Measurements from ENCODE around the gene SENP2. TPM values are rescaled to one million over a fixed set of nuclear protein-coding genes. Genes with fewer than 3 reads are reported as not detected.
"Not testable (repeated sequence)": the region's sequence is repeated elsewhere in the genome, so short reads cannot be mapped to it uniquely, and the experiment has no call there.

The SENP2 gene
- 33.9 TPM for polyA plus RNA-seq (2013, experiment 1 of 2)
- polyA plus RNA-seq (2013, experiment 2 of 2): 43.3 TPM

DNA sequence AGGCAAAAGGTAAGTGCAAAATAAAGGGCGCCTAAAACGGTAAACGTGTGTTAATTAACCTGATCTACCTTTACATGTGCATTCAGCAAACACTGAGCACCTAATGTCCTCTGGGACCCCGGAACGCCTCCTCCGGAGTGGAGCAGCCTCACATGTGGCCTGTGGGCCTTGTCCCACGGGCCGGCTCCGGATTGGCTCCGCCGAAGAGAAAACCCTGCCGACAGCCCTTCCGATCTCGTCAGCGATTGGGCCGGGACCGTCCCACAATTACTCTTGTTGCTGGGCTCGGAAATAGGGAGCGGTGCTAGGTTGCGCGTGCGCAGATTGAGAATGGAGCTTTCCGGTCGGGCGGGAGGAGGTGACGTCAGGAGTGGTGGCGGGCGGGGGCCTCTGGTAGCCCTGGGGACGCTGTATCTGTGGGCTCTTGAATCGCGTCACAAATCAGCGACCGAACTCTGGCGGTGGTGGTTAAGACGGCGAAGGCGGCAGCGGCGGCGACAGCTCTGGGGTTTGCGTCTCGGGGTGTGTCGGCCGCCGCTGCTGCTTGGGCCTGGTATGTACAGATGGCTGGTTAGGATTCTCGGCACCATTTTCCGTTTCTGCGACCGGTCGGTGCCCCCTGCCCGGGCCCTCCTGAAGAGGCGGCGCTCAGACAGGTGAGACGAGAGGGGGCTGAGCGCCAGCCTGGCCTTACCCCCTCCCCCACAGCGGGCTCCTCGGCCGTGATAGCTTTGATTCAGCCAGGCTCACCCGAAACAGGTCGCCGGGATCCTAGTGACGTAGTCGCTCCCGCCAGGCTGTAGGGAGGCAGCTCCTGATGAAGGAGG lies at the start of gene SENP2:
Gene SENP2 (plus strand): TSS at position 437 of the 827 bp plus-strand sequence. CDS start 119 bp downstream, at position 556.
- Histone ChIP-seq H3K36me3 (ENCODE audit: control insufficient read depth, insufficient read depth, low read length) (no peaks in the 10 kb centered on the region), H3K4me1 (ENCODE audit: control insufficient read depth, insufficient read depth, low read length, poor library complexity, severe bottlenecking) (no peaks in the 10 kb centered on the region), H3K9me3 (ENCODE audit: control insufficient read depth, low read length) (no peaks in the 10 kb centered on the region), H3K4me3 (ENCODE audit: extremely low read depth, insufficient read depth, low read length, poor library complexity, severe bottlenecking) (peak within 1 kb of the TSS; percentile 87), H3K27ac (ENCODE audit: low read depth, low read length, severe bottlenecking) (peak within 1 kb of the TSS; percentile 97)
- WGBS, 2 experiments (ENCODE audit: insufficient coverage in 2 of 2): 1% methylated on average over 45 to 60 of the region's 64 CpGs

DNA sequence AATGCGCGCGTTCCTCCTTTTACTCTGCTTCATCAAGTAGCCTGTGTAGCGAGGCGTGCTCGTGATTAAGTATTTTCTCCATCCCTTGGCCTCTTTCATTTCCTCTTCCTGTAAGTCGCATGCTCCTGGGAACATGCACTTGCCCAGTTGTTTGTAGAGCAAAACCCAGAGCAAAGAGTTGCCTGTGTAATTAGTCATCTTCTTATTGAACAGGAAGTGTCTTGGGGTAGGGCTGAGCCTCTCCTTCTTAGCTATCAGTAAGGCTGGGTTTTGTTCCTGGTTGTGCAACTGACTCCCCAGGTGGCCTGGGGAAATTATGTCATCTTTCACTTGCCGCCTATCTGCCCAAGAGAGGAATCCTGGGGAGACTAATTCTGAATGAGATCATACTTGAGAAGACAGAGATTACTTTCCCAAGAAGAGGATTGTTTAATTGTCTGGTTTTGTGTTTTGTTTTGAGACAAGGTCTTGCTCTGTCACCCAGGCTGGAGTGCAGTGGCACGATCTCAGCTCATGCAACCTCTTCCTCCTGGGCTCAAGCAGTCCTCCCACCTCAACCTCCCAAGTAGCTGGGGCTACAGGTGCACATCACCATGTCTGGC lies 48.6 kb upstream of the SENP2 start:
- Histone ChIP-seq H3K36me3 (ENCODE audit: control insufficient read depth, insufficient read depth, low read length) (no peaks in the 10 kb centered on the region), H3K27ac (ENCODE audit: low read depth, low read length, severe bottlenecking) (no peak overlapping the region), H3K9me3 (ENCODE audit: control insufficient read depth, low read length) (no peaks in the 10 kb centered on the region), H3K4me1 (ENCODE audit: control insufficient read depth, insufficient read depth, low read length, poor library complexity, severe bottlenecking) (no peaks in the 10 kb centered on the region), H3K4me3 (ENCODE audit: extremely low read depth, insufficient read depth, low read length, poor library complexity, severe bottlenecking) (no peak overlapping the region)
- 83 to 95% methylated on average over 7 to 9 of the region's 9 CpGs for WGBS, 2 experiments (ENCODE audit: insufficient coverage in 2 of 2)

DNA sequence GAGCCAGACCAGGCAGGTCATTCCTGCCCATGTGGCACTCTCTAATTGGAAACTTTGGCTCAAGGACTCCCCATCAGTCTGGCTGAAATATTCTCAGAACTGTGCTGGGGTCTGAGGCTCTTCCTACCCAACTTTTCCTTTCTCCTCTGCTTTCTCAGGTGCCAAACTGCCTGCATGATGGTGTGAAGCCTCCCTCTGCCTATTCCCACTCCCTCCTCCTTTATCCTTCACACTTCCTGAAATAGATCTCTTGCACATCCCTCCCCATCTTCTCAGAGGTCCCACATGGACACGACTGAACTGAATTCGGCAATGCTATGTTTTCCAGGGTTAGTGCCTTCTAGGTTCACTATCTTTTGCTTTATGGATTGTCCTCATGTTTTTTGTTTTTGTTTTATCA lies 46.2 kb upstream of the SENP2 start:
- Histone ChIP-seq H3K36me3 (ENCODE audit: control insufficient read depth, insufficient read depth, low read length) (no peaks in the 10 kb centered on the region), H3K27ac (ENCODE audit: low read depth, low read length, severe bottlenecking) (no peak overlapping the region), H3K4me1 (ENCODE audit: control insufficient read depth, insufficient read depth, low read length, poor library complexity, severe bottlenecking) (no peaks in the 10 kb centered on the region), H3K9me3 (ENCODE audit: control insufficient read depth, low read length) (no peaks in the 10 kb centered on the region), H3K4me3 (ENCODE audit: extremely low read depth, insufficient read depth, low read length, poor library complexity, severe bottlenecking) (no peak overlapping the region)
- WGBS, 2 experiments (ENCODE audit: insufficient coverage in 2 of 2): 88% methylated on average over 2 of the region's 2 CpGs; no CpG with 5 or more reads in 1 of the 2 experiments

DNA sequence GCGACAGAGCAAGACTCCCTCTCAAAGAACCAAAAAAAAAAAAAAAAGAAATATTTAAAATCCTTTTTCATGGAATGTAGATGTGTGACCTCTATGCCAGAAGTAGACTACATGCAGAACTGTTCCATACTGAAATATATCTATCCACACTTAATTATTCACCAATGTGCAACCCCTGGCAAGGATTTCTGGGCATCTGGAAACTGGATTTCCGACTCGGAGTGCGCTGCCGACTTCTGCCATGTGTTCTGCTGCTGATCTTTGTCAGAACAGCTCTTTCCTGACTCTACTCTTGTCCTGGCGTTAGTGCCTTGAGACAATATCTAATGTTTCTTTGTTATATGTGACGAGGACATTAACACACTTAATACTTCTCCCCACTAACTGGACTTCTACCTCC lies 45.4 kb upstream of the SENP2 start:
- WGBS, 2 experiments (ENCODE audit: insufficient coverage in 2 of 2): 93 to 94% methylated on average over 3 of the region's 7 CpGs
- H3K4me3 ChIP-seq (ENCODE audit: extremely low read depth, insufficient read depth, low read length, poor library complexity, severe bottlenecking): no peak overlapping the region
- no peak overlapping the region for H3K27ac ChIP-seq (ENCODE audit: low read depth, low read length, severe bottlenecking)
- H3K36me3 ChIP-seq (ENCODE audit: control insufficient read depth, insufficient read depth, low read length): no peaks in the 10 kb centered on the region
- H3K4me1 ChIP-seq (ENCODE audit: control insufficient read depth, insufficient read depth, low read length, poor library complexity, severe bottlenecking): no peaks in the 10 kb centered on the region
- no peaks in the 10 kb centered on the region for H3K9me3 ChIP-seq (ENCODE audit: control insufficient read depth, low read length)

DNA sequence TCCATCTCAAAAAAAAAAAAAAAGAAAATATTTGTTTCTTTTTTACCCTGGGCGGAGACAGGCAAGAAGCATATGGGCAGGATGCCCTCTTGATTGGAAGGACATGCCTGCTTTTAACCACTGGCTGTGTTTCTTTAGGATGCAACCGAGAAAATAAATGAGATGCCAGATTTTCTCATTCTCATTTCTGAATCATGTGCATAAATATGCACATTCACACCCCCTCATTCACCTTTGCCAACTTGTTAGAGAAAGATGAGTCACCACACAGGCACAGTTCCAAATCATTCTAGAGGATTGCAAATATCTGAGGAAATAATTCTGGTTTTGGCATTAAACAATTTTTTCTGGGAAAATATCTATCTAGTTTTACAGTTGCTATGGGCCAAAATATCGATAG lies 37.0 kb upstream of the SENP2 start:
- Histone ChIP-seq H3K4me1 (ENCODE audit: control insufficient read depth, insufficient read depth, low read length, poor library complexity, severe bottlenecking) (peaks cover 4% of the 10 kb centered on the region), H3K27ac (ENCODE audit: low read depth, low read length, severe bottlenecking) (no peak overlapping the region), H3K9me3 (ENCODE audit: control insufficient read depth, low read length) (no peaks in the 10 kb centered on the region), H3K4me3 (ENCODE audit: extremely low read depth, insufficient read depth, low read length, poor library complexity, severe bottlenecking) (no peak overlapping the region), H3K36me3 (ENCODE audit: control insufficient read depth, insufficient read depth, low read length) (no peaks in the 10 kb centered on the region)
- 100% methylated on average over 2 of the region's 3 CpGs for WGBS, 2 experiments (ENCODE audit: insufficient coverage in 2 of 2)

DNA sequence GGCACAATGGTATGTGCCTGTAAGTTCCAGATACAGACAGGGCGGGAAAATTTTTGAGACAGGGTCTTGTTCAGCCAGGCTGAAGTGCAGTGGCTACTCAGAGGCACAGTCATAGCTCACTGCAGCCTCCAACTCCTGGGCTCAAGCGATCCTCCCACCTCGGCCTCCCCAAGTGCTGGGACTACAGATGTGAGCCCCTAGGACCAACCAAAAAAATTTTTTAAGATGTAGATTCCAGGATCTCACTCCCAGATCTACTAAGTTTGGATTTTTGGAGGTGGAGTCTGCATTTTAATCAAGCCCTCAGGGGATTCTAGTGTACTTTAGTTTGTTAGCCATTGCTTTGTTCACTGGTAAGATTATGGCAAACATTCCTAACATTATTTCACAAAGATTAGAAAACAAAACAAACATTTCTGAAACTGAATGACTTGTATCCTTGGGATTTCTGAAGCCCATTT lies 36.4 kb upstream of the SENP2 start:
- Histone ChIP-seq H3K9me3 (ENCODE audit: control insufficient read depth, low read length) (no peaks in the 10 kb centered on the region), H3K4me1 (ENCODE audit: control insufficient read depth, insufficient read depth, low read length, poor library complexity, severe bottlenecking) (peaks cover 4% of the 10 kb centered on the region), H3K36me3 (ENCODE audit: control insufficient read depth, insufficient read depth, low read length) (no peaks in the 10 kb centered on the region), H3K27ac (ENCODE audit: low read depth, low read length, severe bottlenecking) (no peak overlapping the region), H3K4me3 (ENCODE audit: extremely low read depth, insufficient read depth, low read length, poor library complexity, severe bottlenecking) (no peak overlapping the region)
- 80 to 95% methylated on average over 2 to 3 of the region's 3 CpGs for WGBS, 2 experiments (ENCODE audit: insufficient coverage in 2 of 2)

DNA sequence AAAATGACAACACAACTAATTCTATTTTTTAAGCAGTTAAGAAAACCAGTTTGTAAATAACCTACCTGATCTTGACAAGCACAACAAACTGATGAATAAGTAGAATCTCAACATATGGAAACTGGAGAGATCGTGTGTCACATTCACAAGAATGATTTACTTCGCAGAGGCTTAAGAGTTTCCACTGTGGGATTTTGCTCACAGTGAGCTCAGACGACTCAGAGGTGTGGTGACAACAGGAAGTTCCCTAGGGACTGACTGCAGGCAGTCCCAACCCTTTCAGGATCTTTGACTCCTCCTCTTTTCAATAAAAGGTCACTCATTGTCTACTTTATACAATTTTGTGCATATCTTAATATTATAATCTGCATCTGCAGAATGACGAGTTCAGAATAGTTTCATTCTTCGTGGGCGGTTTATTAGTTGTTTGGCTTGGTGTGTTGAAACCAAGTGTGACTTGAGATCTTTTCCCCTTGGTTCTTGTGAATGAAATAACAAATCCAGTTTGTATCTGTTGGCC lies 33.7 kb upstream of the SENP2 start, which contains the start of gene LIPH:
Gene LIPH (minus strand): TSS at position 231 of the 520 bp plus-strand sequence. CDS start 117 bp downstream, at position 114.
- Histone ChIP-seq H3K9me3 (ENCODE audit: control insufficient read depth, low read length) (no peaks in the 10 kb centered on the region), H3K4me3 (ENCODE audit: extremely low read depth, insufficient read depth, low read length, poor library complexity, severe bottlenecking) (no peak within 1 kb of the TSS), H3K27ac (ENCODE audit: low read depth, low read length, severe bottlenecking) (no peak within 1 kb of the TSS), H3K36me3 (ENCODE audit: control insufficient read depth, insufficient read depth, low read length) (no peaks in the 10 kb centered on the region), H3K4me1 (ENCODE audit: control insufficient read depth, insufficient read depth, low read length, poor library complexity, severe bottlenecking) (peaks cover 4% of the 10 kb centered on the region)
- WGBS, 2 experiments (ENCODE audit: insufficient coverage in 2 of 2): 22 to 40% methylated on average over 1 to 3 of the region's 6 CpGs

DNA sequence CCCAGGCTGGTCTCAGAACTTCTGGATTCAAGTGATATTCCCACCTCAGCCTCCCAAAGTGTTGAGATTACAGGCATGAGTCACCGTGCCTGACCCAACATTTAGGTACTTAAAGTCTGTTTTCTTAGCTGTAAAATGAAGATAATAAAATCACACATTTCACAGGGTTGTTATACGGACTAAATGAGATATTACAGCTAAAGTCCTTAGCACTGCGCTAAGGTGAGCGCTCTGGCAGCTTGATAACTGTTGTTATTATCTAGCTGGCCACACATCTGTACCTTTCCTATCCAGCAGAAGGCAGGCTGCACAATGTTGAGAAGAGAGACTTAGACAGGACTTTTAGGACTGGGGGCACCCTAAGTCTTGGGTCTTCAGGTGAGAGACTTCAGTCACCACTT lies 31.0 kb upstream of the SENP2 start:
- Histone ChIP-seq H3K4me1 (ENCODE audit: control insufficient read depth, insufficient read depth, low read length, poor library complexity, severe bottlenecking) (no peaks in the 10 kb centered on the region), H3K4me3 (ENCODE audit: extremely low read depth, insufficient read depth, low read length, poor library complexity, severe bottlenecking) (no peak overlapping the region), H3K9me3 (ENCODE audit: control insufficient read depth, low read length) (no peaks in the 10 kb centered on the region), H3K27ac (ENCODE audit: low read depth, low read length, severe bottlenecking) (no peak overlapping the region), H3K36me3 (ENCODE audit: control insufficient read depth, insufficient read depth, low read length) (no peaks in the 10 kb centered on the region)
- 92% methylated on average over 2 of the region's 4 CpGs; no CpG with 5 or more reads in 1 of the 2 experiments for WGBS, 2 experiments (ENCODE audit: insufficient coverage in 2 of 2)

DNA sequence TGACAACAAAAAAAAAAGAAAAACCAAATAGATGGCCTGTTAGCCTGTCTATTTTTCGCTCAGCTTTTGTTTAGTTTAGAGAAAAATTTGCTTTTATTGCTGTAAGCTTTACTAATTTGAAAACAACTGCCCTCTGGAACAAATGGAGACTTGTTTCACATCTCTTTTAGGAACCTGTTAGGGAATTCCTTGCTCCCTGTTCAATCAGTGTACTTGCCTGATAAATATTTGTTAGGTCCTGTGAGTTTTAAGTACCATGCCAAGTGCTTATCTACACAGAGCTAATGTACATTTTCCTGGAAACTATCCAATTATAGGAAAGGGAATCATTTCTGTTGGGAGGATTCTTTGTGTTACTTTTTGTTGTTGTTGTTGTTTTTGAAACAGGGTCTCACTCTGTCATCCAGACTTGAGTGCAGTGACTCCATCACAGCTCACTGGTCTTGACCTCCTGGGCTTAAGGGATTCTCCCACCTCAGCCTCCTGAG lies 30.2 kb upstream of the SENP2 start:
- Histone ChIP-seq H3K9me3 (ENCODE audit: control insufficient read depth, low read length) (no peaks in the 10 kb centered on the region), H3K4me3 (ENCODE audit: extremely low read depth, insufficient read depth, low read length, poor library complexity, severe bottlenecking) (no peak overlapping the region), H3K4me1 (ENCODE audit: control insufficient read depth, insufficient read depth, low read length, poor library complexity, severe bottlenecking) (peaks cover 5% of the 10 kb centered on the region), H3K36me3 (ENCODE audit: control insufficient read depth, insufficient read depth, low read length) (no peaks in the 10 kb centered on the region), H3K27ac (ENCODE audit: low read depth, low read length, severe bottlenecking) (no peak overlapping the region)
- no CpG with 5 or more reads among the region's 1 CpG for WGBS, 2 experiments (ENCODE audit: insufficient coverage in 2 of 2)

DNA sequence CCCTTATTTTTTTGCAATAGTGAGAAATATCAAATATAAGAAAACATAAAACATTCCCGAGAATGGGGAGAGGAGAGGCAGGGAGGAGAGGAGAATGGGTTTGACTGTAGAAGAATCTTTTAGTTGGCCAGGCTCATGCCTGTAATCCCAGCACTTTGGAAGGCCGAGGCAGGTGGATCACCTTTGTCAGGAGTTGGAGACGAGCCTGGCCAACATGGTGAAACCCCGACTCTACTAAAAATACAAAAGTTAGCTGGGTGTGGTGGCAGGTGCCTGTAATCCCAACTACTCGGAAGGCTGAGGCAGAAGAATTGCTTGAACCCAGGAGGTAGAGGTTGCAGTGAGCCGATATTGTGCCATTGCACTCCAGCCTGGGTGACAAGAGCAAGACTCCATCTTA lies 29.5 kb upstream of the SENP2 start:
- not testable (repeated sequence) for H3K27ac ChIP-seq (ENCODE audit: low read depth, low read length, severe bottlenecking); H3K9me3 ChIP-seq (ENCODE audit: control insufficient read depth, low read length); H3K4me3 ChIP-seq (ENCODE audit: extremely low read depth, insufficient read depth, low read length, poor library complexity, severe bottlenecking); H3K36me3 ChIP-seq (ENCODE audit: control insufficient read depth, insufficient read depth, low read length)
- peaks cover 10% of the 10 kb centered on the region for H3K4me1 ChIP-seq (ENCODE audit: control insufficient read depth, insufficient read depth, low read length, poor library complexity, severe bottlenecking)
- WGBS, 2 experiments (ENCODE audit: insufficient coverage in 2 of 2): 85 to 96% methylated on average over 3 to 4 of the region's 6 CpGs

Measured in mesodermal cell (in vitro differentiated cells).